GF-D8 (cell line): ENCODE measurements around the gene ZNF687.

Experiments
- DNase-seq: peaks from one replicate; lab custom pipeline; 2025; lab: John Stamatoyannopoulos, UW

Gene ZNF687, protein sequence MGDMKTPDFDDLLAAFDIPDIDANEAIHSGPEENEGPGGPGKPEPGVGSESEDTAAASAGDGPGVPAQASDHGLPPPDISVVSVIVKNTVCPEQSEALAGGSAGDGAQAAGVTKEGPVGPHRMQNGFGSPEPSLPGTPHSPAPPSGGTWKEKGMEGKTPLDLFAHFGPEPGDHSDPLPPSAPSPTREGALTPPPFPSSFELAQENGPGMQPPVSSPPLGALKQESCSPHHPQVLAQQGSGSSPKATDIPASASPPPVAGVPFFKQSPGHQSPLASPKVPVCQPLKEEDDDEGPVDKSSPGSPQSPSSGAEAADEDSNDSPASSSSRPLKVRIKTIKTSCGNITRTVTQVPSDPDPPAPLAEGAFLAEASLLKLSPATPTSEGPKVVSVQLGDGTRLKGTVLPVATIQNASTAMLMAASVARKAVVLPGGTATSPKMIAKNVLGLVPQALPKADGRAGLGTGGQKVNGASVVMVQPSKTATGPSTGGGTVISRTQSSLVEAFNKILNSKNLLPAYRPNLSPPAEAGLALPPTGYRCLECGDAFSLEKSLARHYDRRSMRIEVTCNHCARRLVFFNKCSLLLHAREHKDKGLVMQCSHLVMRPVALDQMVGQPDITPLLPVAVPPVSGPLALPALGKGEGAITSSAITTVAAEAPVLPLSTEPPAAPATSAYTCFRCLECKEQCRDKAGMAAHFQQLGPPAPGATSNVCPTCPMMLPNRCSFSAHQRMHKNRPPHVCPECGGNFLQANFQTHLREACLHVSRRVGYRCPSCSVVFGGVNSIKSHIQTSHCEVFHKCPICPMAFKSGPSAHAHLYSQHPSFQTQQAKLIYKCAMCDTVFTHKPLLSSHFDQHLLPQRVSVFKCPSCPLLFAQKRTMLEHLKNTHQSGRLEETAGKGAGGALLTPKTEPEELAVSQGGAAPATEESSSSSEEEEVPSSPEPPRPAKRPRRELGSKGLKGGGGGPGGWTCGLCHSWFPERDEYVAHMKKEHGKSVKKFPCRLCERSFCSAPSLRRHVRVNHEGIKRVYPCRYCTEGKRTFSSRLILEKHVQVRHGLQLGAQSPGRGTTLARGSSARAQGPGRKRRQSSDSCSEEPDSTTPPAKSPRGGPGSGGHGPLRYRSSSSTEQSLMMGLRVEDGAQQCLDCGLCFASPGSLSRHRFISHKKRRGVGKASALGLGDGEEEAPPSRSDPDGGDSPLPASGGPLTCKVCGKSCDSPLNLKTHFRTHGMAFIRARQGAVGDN

GRCh38 chr1:151281969-151282882 is at the start of gene ZNF687:
Gene ZNF687 (plus strand): TSS chr1:151282299. CDS start chr1:151286292, 3,993 bp downstream.
- DNase-seq, result peak; percentile 99

DNA sequence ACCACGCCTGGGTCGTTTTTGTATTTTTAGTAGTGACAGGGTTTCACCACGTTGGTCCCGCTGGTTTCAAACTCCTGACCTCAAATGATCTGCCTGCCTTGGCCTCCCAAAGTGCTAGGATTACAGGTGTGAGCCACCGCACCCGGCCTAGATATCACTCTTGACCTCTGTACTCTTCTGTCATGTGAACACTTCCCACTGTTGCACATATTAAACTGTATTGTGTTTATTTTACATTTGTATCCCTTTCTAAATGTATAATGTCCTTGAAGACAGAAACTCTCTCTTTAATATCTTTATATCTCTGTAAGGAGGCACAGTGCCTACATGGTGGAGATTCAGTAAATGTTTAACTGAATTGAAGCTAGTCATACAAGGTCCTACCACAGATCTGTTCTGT is 46.9 kb upstream of the ZNF687 start:
- DNase-seq, result no peak

DNA sequence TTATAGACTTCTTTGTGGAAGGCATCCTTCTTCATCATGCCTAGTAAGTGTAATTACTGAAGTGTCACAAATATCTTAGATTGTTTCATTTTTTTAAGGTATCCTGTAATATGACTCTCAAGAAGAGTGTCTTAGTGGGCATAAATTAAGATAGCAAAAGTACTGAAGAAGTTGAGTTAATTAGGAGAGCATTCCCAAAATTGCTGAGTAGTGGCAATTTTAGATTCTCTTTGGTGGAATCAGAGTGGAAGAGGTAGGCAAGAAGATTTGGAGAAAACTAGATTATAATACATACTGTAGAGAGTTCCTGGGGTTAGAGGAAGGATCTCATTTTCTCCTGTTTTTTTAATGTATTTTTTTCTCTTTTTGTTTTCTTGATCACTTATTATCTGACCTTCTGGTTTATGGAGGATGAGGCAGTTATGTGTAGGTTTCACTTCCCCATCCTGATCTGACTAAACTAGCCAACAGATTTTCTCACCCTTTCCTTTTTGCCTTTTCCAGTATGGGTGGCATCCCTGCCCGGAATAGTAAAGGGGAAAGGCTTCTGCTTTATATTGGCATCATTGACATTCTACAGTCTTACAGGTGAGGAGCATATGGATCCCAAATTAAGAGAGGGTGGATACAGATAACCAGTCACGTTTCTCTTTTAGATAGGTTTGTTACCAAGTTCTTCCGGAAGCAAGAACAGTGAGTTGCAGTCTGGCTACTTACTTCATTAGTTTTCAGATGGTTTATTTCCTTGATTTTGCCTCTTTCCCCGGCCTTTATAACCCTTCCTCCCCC is 44.2 kb upstream of the ZNF687 start:
- DNase-seq, result no peak

DNA sequence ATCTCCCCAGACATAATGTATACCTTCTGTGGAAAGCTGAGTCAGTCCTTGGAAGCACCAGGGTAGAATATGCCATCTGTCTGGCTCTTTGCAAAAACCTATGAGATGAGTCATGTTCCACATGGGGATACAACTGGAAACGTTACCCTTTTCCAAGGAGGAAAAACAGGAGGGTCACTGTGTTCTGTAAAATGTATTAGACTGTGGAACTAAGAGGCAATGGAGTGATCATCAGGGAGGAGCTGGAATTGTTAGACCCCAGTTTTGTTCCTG is 43.7 kb upstream of the ZNF687 start:
- DNase-seq, result no peak

GRCh38 chr1:151242442-151242841 is 39.7 kb upstream of the ZNF687 start:
- no peak for DNase-seq

- no peak for DNase-seq
Measured at GRCh38 chr1:151243683-151244216, 38.3 kb upstream of the ZNF687 start.

DNA sequence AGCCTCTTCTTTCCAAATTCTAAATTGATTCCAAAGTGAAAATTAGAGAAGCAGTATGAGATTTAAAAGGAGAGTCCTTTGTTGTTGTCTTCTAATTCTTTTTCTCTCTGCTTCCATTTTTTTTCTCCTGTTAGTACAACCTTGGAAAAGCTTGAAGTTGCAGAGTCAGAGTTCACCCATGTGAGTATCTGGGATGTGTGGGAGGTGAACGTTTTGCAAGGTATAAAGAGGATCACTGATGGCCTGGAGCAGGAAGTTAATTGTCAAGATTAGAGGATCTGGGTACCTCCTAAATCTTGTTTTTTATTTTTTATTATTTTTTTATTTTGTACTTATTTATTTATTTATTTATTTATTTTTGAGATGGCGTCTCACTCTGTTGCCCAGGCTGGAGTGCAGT is 35.3 kb upstream of the ZNF687 start:
- DNase-seq, result no peak

DNA sequence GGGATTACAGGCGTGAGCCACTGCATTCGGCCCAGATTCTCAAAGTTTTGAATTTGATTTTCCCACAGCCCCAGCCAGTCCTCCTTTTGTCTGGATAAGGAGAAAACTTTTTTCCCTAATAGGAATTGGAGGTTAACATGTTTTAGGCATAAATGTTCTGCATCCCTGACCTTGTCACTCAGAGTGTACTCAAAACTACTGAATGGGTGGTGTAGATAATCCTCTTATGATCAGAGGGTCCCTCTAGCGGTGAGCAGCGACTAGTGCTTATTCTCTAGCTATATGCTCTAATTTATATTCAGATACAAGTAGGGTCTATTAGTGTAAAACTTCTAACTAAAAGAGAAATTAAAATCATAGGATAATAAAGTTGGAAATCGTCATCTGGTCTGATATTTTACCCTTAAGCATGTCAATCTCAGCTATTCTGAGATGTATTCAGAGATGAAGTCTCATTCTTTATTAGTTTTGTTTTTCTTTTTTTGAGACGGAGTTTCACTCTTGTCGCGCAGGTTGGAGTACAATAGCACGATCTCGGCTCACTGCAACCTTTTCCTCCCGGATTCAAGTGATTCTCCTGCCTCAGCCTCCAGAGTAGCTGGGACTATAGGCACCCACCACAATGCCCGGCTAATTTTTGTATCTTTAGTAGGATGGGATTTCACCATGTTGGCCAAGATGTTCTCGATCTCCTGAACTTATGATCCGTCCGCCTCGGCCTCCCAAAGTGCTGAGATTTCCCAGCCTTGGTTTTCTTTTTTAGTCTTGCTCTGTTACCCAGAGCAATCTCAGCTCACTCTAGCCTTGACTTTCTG is 30.2 kb upstream of the ZNF687 start:
- peak; percentile 69 for DNase-seq

- peak; percentile 94 for DNase-seq
Measured at GRCh38 chr1:151254217-151255213, 27.6 kb upstream of the ZNF687 start, which contains the start of gene PSMD4. Gene PSMD4 (plus strand): TSS chr1:151254734. CDS start chr1:151254783, 49 bp downstream.

DNA sequence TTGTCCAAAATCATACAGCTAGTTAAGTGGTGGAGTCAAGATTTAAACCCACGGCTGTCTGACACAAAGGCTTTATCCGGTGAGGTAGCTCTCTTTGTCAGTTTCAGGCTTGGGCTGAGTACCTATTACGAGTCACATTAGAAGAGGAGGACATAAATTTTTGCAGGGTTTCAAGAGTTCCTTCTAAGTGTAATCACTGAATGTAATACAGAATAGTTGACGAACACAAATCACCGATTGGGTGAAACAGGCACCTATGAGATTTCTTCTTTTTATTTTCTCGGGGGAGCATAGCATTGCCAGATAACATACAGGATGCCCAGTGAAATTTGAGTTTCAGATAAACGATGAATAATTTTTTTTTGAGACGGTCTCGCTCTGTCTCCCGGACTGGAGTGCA is 26.7 kb upstream of the ZNF687 start:
- DNase-seq, result no peak

DNA sequence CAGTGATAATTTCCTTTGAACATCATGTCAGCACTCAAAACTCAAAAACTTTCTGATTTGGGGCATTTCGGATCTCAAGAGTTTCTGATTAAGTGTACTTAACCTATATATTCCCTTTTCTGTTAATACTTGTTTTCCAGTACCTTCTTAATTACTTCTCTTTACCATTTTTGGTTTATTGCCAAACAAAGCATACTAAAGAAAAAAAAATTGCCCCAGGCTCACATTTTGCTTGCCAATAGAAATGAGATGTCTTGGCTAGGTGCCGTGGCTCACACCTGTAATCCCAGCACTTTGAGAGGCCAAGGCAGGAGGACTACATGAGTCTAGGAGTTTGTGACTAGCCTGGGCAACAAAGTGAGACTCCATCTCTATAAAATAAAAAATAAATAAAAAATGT is 22.7 kb upstream of the ZNF687 start:
- no peak for DNase-seq

DNA sequence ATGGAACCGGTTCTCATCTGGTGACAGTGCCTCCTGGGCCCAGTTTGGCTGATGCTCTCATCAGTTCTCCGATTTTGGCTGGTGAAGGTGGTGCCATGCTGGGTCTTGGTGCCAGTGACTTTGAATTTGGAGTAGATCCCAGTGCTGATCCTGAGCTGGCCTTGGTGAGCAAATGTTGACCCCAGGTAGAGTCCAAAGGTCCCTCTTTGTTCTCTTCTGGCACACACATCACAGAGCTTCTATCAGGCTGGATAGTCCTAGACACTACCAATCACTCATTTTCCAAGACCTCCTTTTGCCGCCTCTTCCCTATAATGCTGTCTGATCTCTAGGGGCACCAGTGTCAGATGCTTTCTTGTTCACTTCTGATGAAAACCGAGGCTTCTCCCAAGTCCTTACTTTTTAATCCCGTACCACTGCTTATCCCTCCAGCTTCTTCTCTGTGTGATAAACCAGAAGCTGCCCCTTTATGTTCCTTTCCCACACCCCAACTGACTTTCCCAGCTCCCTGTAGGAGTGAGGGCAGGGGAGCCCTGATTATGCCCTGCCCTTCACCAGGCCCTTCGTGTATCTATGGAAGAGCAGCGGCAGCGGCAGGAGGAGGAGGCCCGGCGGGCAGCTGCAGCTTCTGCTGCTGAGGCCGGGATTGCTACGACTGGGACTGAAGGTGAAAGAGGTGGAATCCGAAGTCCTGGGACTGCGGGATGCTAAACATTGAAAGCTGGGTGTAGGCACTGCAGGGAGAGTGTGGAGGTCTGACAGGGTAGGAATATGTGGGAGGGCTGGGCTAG is 16.5 kb upstream of the ZNF687 start:
- no peak for DNase-seq

DNA sequence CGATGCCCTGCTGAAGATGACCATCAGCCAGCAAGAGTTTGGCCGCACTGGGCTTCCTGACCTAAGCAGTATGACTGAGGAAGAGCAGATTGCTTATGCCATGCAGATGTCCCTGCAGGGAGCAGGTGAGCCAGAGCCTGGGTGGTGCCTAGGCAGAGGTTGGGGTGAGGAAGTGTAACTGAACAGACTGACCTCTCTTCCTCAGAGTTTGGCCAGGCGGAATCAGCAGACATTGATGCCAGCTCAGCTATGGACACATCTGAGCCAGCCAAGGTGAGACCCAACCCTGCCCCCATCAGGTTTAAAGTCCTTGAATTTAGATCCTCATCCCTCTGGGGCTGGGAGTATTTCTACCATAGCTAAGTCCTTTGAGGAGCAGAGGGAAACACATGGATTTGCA is 15.8 kb upstream of the ZNF687 start:
- no peak for DNase-seq

- no peak for DNase-seq
Measured at GRCh38 chr1:151266821-151267220, 15.3 kb upstream of the ZNF687 start.

- DNase-seq, result no peak
Measured at GRCh38 chr1:151267760-151268159, 14.3 kb upstream of the ZNF687 start.

DNA sequence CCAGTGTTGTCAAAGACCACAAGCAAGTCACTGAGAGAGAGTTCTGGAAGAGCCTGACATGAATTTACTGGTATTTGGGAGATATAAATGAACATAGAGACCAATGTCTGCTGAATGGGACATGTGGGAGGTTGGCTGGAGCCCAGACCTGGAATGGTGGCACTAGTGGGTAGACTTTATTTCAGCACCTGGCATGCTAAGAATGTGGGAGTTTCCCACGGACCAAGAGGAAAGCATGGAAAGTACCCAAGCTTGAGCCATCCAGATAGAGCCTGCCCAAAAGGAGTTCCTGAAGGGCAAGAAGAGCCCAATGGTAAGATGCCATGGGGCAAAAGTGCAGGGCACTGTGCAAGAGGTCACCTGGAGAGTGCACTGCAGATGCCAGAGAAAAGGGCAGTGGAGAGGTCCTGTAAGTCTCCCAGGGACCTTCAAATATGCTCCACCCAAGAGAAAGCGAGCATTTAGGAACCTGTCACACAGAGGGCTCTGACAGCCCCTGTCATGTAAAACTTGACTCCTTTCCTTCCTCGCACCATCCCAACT is 8.1 kb upstream of the ZNF687 start:
- DNase-seq, result no peak

DNA sequence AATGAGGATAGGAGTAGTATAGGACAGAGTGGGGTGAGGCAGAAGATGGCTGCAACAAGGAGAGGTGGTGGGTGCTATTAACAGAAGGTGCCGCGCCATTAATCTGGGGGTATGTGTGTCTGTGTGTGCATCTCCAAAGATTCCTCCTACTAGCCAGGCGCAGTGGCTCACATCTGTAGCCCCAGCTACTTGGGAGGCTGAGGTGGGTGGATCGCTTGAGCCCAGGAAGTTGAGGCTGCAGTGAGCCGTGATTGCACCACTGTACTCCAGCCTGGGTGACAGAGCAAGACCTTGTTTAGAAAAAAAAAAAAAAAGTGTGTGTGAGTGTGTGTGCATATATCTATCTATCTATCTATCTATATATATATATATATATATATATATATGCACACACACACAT is 6.8 kb upstream of the ZNF687 start:
- DNase-seq, result peak; percentile 18
